GM12878 (cell line): ENCODE measurements around the gene F7. TPM values are rescaled to one million over a fixed set of nuclear protein-coding genes. Genes with fewer than 3 reads are reported as not detected.

ENCODE experiments used
- ATAC-seq: fragments of 200-7000 bp; cut with Tn5 transposase; 3 replicates; pipeline ENCODE4 v1.9.1; 2020; ENCODE audit warnings: mild to moderate bottlenecking, moderate library complexity
- BruUV-seq: library from RNA; stranded (reverse); fragments of 400-500 nt; replicated peaks from 2 replicates; lab custom pipeline; 2021; lab: Mats Ljungman, UMichigan
- CTCF ChIA-PET: fragments of 300-600 bp; sonication (Branson Sonifier 250); formaldehyde crosslinking; extraction: SDS; loops from one replicate; lab custom pipeline; 2021; ENCODE audit warnings: inconsistent platforms; lab: Yijun Ruan, JAX
- POLR2A ChIA-PET: fragments of 350-600 bp; formaldehyde crosslinking; extraction: SDS; loops from one replicate; lab custom pipeline; 2021; ENCODE audit warnings: inconsistent platforms; lab: Charles Lee
- RAD21 ChIA-PET: fragments of 300-600 bp; sonication (Branson Sonifier 250); formaldehyde crosslinking; loops from one replicate; lab custom pipeline; 2023; ENCODE audit warnings: antibody characterized with exemption; ENCODE audit not compliant: unreplicated experiment; lab: Charles Lee
- SMC1A ChIA-PET: fragments of 300-600 bp; sonication (Branson Sonifier 250); formaldehyde crosslinking; loops from one replicate; lab custom pipeline; 2023; ENCODE audit not compliant: unreplicated experiment, uncharacterized antibody; lab: Charles Lee
- DNase-seq: peaks from one replicate; pipeline ENCODE4 v3.0.0-alpha.2; 2011; ENCODE audit warnings: low read depth, low spot score
- FAIRE-seq: peaks from 3 replicates; lab custom pipeline; 2011; peaks lifted over from hg19 to GRCh38; lab: Jason Lieb, UNC
- H2AFZ ChIP-seq: 2 replicates; pipeline ENCODE4 v1.6.0; 2011; ENCODE audit warnings: low read depth, low read length, control low read depth; ENCODE audit not compliant: control insufficient read depth
- H3K27ac ChIP-seq: 2 replicates; pipeline ENCODE4 v1.5.1; 2011; ENCODE audit warnings: control low read depth; ENCODE audit not compliant: control insufficient read depth, insufficient read depth
- H3K27me3 ChIP-seq, 2 experiments: replicated peaks in 1 of 2; 2 replicates each; pipeline versions ENCODE4 v1.6.0 to v1.6.1; 2011; ENCODE audit warnings: low read length in 1 of 2; ENCODE audit not compliant: control insufficient read depth in 2 of 2, insufficient read depth in 2 of 2
- H3K36me3 ChIP-seq, 2 experiments: 2 replicates each; pipeline ENCODE4 v1.5.1; 2011; ENCODE audit warnings: low read length in 1 of 2; ENCODE audit not compliant: control insufficient read depth in 2 of 2, insufficient read depth in 2 of 2
- H3K4me1 ChIP-seq: 2 replicates; pipeline ENCODE4 v1.6.1; 2011; ENCODE audit warnings: mild to moderate bottlenecking, low read length, moderate library complexity, mixed read lengths; ENCODE audit not compliant: control insufficient read depth, insufficient read depth
- H3K4me2 ChIP-seq: 2 replicates; pipeline ENCODE4 v1.6.0; 2011; ENCODE audit warnings: control low read depth; ENCODE audit not compliant: control insufficient read depth, insufficient read depth
- H3K4me3 ChIP-seq: fragments of 200-600 bp; sonication (generic); 2 replicates; pipeline ENCODE4 v1.5.1; 2016
- H3K79me2 ChIP-seq: 2 replicates; pipeline ENCODE4 v1.6.0; 2011; ENCODE audit warnings: low read length; ENCODE audit not compliant: control insufficient read depth, insufficient read depth
- H3K9ac ChIP-seq: 2 replicates; pipeline ENCODE4 v1.8.0; 2011; ENCODE audit warnings: low read length, control low read depth, mixed read lengths; ENCODE audit not compliant: control insufficient read depth, insufficient read depth
- H3K9me3 ChIP-seq: replicated peaks from 3 replicates; pipeline ENCODE4 v1.5.1; 2011; ENCODE audit warnings: mild to moderate bottlenecking, low read length; ENCODE audit not compliant: control insufficient read depth, insufficient read depth
- H4K20me1 ChIP-seq: 2 replicates; pipeline ENCODE4 v1.6.0; 2011; ENCODE audit not compliant: control insufficient read depth, insufficient read depth
- BRCA1 ChIP-seq: IDR thresholded peaks from 2 replicates; pipeline ENCODE4 v1.6.1; 2011; ENCODE audit warnings: low read depth, low read length, improper control_type of control experiment
- ETV6 ChIP-seq, 2 experiments: fragments of 450-650 bp in 1 of 2; IDR thresholded peaks in 1 of 2; conservative IDR thresholded peaks in 1 of 2; 2 replicates each; pipeline ENCODE4 v1.6.1; 2014; ENCODE audit warnings: antibody characterized with exemption in 1 of 2, borderline replicate concordance in 1 of 2, low read depth in 1 of 2, mild to moderate bottlenecking in 1 of 2, moderate library complexity in 1 of 2
- FOXM1 ChIP-seq: IDR thresholded peaks from 2 replicates; pipeline ENCODE4 v1.6.1; 2012; ENCODE audit warnings: low read depth, mild to moderate bottlenecking, inconsistent platforms, low read length, moderate library complexity
- PAX8 ChIP-seq: fragments of 450-650 bp; IDR thresholded peaks from 2 replicates; pipeline ENCODE4 v1.6.1; 2017; ENCODE audit warnings: mild to moderate bottlenecking, moderate library complexity
- POLR2AphosphoS5 ChIP-seq: IDR thresholded peaks from 2 replicates; pipeline ENCODE4 v1.6.1; 2011; ENCODE audit warnings: mild to moderate bottlenecking, low read length, inconsistent platforms
- RAD21 ChIP-seq: IDR thresholded peaks from 2 replicates; pipeline ENCODE4 v1.6.1; 2011; ENCODE audit warnings: mild to moderate bottlenecking, low read depth, low read length, moderate library complexity; ENCODE audit not compliant: insufficient read depth
- RELA ChIP-seq: fragments of 450-650 bp; IDR thresholded peaks from 2 replicates; pipeline ENCODE4 v1.8.0; 2014; ENCODE audit warnings: borderline replicate concordance; ENCODE audit not compliant: partially characterized antibody
- ZNF274 ChIP-seq: IDR thresholded peaks from one replicate; pipeline ENCODE4 v1.8.0; 2011; ENCODE audit not compliant: insufficient read length, insufficient read depth
- WGBS: methylation state at CpG from one replicate; pipeline ENCODE4 v1.1.6; 2016; ENCODE audit warnings: low lambda C conversion rate; ENCODE audit not compliant: insufficient replicate concordance, insufficient coverage; ENCODE audit errors: missing lambda C conversion rate; 5-methylcytosine and 5-hydroxymethylcytosine counted together
- in situ Hi-C: fragments of 300-500 bp; cut with MboI; formaldehyde crosslinking; loops from 9 replicates; pipeline ENCODE4 v1.14.3; 2018; ENCODE audit warnings: mixed read lengths
- intact Hi-C: fragments of 100-400 bp; cut with micrococcal nuclease; formaldehyde crosslinking; loops from one replicate; pipeline ENCODE4 v1.14.2; 2022; ENCODE audit not compliant: unreplicated experiment
- polyA plus RNA-seq, 11 experiments: library from polyadenylated mRNA; depleted of rRNA in 4 of 11; unstranded in 6 of 11; stranded (reverse) in 5 of 11; fragments of >200 nt; fragmentation: Nextera tagmentation in 4 of 11; fragmentation: Illumina TruSeq in 1 of 11; extraction: Ambion mirVana in 4 of 11; extraction: Trizol in 1 of 11; gene quantifications; 1 replicate in 1 of 11; 2 replicates in 10 of 11; pipeline versions ENCODE4 v1.2.1 to v1.2.3, GENCODE V29; 2011 to 2016; ENCODE audit warnings: inconsistent platforms in 2 of 11, missing spikeins in 2 of 11, low read depth in 1 of 11
- total RNA-seq, 4 experiments: library from RNA; depleted of rRNA in 3 of 4; stranded (reverse); fragments of >200 nt in 3 of 4; fragmentation: Illumina TruSeq in 1 of 4; extraction: Trizol in 1 of 4; gene quantifications; 2 replicates each; pipeline versions ENCODE4 v1.2.1 to v1.2.3, GENCODE V29; 2013 to 2021
- TF ChIP-seq, protein P1 (sequence below): fragments of 450-650 bp; IDR thresholded peaks from 2 replicates; pipeline ENCODE4 v1.6.1; 2017; ENCODE audit warnings: low read depth, mild to moderate bottlenecking, moderate library complexity
- TF ChIP-seq, protein P2 (sequence below): IDR thresholded peaks from 2 replicates; pipeline ENCODE4 v1.6.1; 2011; ENCODE audit warnings: low read depth, low read length, improper control_type of control experiment, borderline replicate concordance

F7 gene
- total and polyA plus RNA-seq, 10 of the 15 experiments (the other 5 are each of a cell fraction or from before 2014, with no cell fraction given), result not detected

DNA sequence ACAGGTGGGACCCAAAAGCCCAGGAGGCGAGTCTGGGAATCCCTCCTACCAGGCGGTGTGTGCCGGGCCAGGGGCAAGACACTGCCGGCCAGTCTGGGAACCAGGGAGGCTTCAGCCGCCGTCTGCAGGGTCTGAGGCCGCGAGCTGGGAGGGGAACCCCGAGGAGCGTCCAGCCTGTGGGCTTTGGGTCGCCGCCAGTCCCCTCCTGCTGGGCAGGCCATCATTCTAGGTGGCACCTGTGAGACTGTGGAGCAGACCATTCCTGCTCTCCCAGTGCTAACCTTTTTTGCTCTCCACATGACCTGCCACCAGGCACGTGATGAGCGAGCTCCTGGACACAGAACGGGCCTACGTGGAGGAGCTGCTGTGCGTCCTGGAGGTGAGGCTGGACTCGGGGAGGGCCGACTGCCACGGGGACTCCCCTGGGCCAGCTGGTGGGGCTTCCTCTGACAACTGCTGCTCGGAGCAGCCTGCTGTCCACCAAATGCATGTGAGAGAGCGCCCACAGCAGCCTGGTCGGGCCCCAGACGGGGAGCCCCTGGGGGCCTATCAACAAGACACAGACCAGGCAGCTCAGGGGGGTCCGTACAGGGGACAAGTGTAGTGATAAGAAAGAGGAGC, 24.6 kb upstream of the F7 start:
- H3K4me1 ChIP-seq, result no peaks in the 10 kb centered on the region
- no peaks in the 10 kb centered on the region for H3K36me3 ChIP-seq
- ChIA-PET SMC1A (no interaction called here), CTCF (no interaction called here), POLR2A (no interaction called here)
- H3K27ac ChIP-seq, result no peak overlapping the region
- no peak overlapping the region for H2AFZ ChIP-seq
- FAIRE-seq, result no peak
- intact Hi-C loops, result no loop called here
- no peaks in the 10 kb centered on the region for H4K20me1 ChIP-seq
- no TSS peak for BruUV-seq
- no peak overlapping the region for H3K9ac ChIP-seq
- DNase-seq, result no peak
- H3K4me3 ChIP-seq, result no peak overlapping the region
- no peaks in the 10 kb centered on the region for H3K9me3 ChIP-seq
- H3K27me3 ChIP-seq, result no peaks in the 10 kb centered on the region
- 41% methylated on average over 25 of the region's 25 CpGs for WGBS
- TF ChIP-seq ETV6 (conservative IDR thresholded peaks at IDR 0.05 in 1 of 2, IDR thresholded peaks at IDR 0.05 in 1 of 2; ENCODE audit: borderline replicate concordance in 1 of 2, low read depth in 1 of 2) (no peak), BRCA1 (no peak), RAD21 (no peak), ZNF274 (no peak), PAX8 (no peak), FOXM1 (no peak), RELA (no peak), POLR2AphosphoS5 (no peak)
- TF ChIP-seq, protein P1, sequence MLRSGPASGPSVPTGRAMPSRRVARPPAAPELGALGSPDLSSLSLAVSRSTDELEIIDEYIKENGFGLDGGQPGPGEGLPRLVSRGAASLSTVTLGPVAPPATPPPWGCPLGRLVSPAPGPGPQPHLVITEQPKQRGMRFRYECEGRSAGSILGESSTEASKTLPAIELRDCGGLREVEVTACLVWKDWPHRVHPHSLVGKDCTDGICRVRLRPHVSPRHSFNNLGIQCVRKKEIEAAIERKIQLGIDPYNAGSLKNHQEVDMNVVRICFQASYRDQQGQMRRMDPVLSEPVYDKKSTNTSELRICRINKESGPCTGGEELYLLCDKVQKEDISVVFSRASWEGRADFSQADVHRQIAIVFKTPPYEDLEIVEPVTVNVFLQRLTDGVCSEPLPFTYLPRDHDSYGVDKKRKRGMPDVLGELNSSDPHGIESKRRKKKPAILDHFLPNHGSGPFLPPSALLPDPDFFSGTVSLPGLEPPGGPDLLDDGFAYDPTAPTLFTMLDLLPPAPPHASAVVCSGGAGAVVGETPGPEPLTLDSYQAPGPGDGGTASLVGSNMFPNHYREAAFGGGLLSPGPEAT, result no peak
- TF ChIP-seq, protein P2, sequence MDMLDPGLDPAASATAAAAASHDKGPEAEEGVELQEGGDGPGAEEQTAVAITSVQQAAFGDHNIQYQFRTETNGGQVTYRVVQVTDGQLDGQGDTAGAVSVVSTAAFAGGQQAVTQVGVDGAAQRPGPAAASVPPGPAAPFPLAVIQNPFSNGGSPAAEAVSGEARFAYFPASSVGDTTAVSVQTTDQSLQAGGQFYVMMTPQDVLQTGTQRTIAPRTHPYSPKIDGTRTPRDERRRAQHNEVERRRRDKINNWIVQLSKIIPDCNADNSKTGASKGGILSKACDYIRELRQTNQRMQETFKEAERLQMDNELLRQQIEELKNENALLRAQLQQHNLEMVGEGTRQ, result no peak
- TF ChIP-seq, all 136 proteins: peak for 0
- Histone ChIP-seq H3K79me2 (no peaks in the 10 kb centered on the region), H3K4me2 (no peak overlapping the region)
- RAD21 ChIA-PET, result no interaction called here
- in situ Hi-C loops, result no loop called here
- ATAC-seq, result no peak
